Measurements from ENCODE around the gene ATP5PO. TPM values are rescaled to one million over a fixed set of nuclear protein-coding genes. Genes with fewer than 3 reads are reported as not detected.
A peak's percentile ranks its signal among the peaks of the same experiment; 100 is the strongest.
"Not testable (repeated sequence)": the region's sequence is repeated elsewhere in the genome, so short reads cannot be mapped to it uniquely, and the experiment has no call there.

The ATP5PO gene
- total and polyA plus RNA-seq, 5 donors from 2014 or later, result 119 to 458 (median 418) TPM

DNA sequence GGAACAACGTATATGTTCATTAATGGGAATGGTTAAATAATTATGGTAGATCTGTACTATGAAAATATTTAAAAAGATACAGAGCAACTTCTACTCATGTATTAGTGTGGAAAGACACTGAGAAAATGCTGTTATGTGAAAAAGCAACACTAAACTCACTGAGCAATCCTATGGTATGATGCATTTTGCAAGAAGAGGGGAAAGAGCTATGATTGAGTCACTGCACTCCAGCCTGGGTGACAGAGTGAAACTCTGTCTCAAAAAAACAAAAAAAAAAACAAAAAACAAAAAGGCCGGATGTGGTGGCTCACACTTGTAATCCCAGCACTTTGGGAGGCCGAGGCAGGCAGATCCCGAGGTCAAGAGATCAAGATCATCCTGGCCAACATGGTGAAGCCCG is 44.4 kb downstream of the ATP5PO start:
- ATAC-seq (ENCODE audit: low read depth in 2 of 2), result no peak
- H3K4me1 Mint-ChIP-seq, result peaks cover 0 to 3% (median 0%) of the 10 kb centered on the region in 4 donors

DNA sequence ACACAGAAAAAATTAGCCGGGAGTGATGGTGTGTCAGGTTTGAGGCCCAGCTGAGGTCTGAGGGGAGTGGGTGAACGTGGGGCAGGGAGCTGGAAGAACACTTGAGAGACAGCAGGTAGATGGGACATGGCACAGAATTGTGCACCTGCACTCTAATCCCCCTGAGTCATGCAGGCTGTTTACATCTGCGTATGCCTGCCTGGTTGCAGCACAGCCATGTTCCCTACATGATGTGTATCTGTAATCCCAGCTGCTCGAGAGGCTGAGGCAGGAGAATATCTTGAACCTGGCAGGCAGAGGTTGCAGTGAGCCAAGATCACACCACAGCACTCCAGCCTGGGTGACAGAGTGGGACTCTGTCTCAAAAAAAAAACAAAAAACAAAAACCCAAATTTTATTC is 44.8 kb downstream of the ATP5PO start:
- no peaks in the 10 kb centered on the region for H3K27me3 ChIP-seq (ENCODE audit: control insufficient read depth, insufficient read depth, low read length)
- Mint-ChIP-seq H3K4me1 (peaks cover 0 to 3% (median 0%) of the 10 kb centered on the region in 4 donors), H3K27me3 (peaks cover 10% of the 10 kb centered on the region), H3K9me3 (no peaks in the 10 kb centered on the region), H3K36me3 (no peaks in the 10 kb centered on the region), H3K4me3 (no peak overlapping the region), H3K27ac (no peak overlapping the region)
- no peaks in the 10 kb centered on the region for H3K4me1 ChIP-seq (ENCODE audit: control insufficient read depth, insufficient read depth, low read length, poor library complexity, severe bottlenecking)
- ATAC-seq (ENCODE audit: low read depth in 2 of 2) (no peak), DNase-seq (no peak)
- H3K36me3 ChIP-seq (ENCODE audit: control insufficient read depth, insufficient read depth, low read length), result no peaks in the 10 kb centered on the region
- H3K27ac ChIP-seq (ENCODE audit: insufficient read depth, low read length, poor library complexity, severe bottlenecking), result no peak overlapping the region
- H3K9me3 ChIP-seq (ENCODE audit: control insufficient read depth in 2 of 2, low read length in 2 of 2), result no peaks in the 10 kb centered on the region
- H3K4me3 ChIP-seq (ENCODE audit: low read depth, low read length), result no peak overlapping the region

More for the DNA sequence above, 44.4 kb downstream of the ATP5PO start:
- no peaks in the 10 kb centered on the region for H3K27me3 ChIP-seq (ENCODE audit: control insufficient read depth, insufficient read depth, low read length)
- H3K36me3 ChIP-seq (ENCODE audit: control insufficient read depth, insufficient read depth, low read length), result no peaks in the 10 kb centered on the region
- H3K27ac ChIP-seq (ENCODE audit: insufficient read depth, low read length, poor library complexity, severe bottlenecking), result no peak overlapping the region
- Mint-ChIP-seq H3K9me3 (no peaks in the 10 kb centered on the region), H3K27me3 (peaks cover 10% of the 10 kb centered on the region), H3K27ac (no peak overlapping the region), H3K36me3 (no peaks in the 10 kb centered on the region), H3K4me3 (no peak overlapping the region)
- H3K4me1 ChIP-seq (ENCODE audit: control insufficient read depth, insufficient read depth, low read length, poor library complexity, severe bottlenecking), result no peaks in the 10 kb centered on the region
- no peak overlapping the region for H3K4me3 ChIP-seq (ENCODE audit: low read depth, low read length)
- H3K9me3 ChIP-seq (ENCODE audit: control insufficient read depth in 2 of 2, low read length in 2 of 2), result no peaks in the 10 kb centered on the region
- no peak for DNase-seq

DNA sequence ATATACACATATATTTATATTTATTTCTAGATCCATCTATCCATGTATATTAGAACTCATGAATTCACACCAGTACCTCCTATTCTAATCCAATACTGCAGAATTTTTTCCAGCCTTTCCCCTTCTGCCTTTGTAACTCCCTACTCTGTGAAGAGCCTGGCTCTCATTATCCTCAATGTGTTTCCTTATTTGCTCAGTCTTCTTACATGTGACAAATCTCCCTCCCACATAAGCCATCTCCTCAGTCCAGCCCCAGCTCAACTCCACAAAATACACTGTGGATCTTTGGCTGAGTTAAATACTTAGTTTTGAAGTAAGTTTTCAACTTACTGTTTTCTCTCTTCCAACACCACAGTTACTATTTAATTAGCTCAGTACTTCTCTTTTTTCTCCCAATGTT is 45.7 kb downstream of the ATP5PO start:
- no peak for ATAC-seq (ENCODE audit: low read depth in 2 of 2)
- peaks cover 10% of the 10 kb centered on the region for H3K27me3 Mint-ChIP-seq
- no peak overlapping the region for H3K27ac ChIP-seq (ENCODE audit: insufficient read depth, low read length, poor library complexity, severe bottlenecking)
- no peak for DNase-seq
- H3K4me1 ChIP-seq (ENCODE audit: control insufficient read depth, insufficient read depth, low read length, poor library complexity, severe bottlenecking), result no peaks in the 10 kb centered on the region
- H3K36me3 Mint-ChIP-seq, result no peaks in the 10 kb centered on the region
- H3K4me3 ChIP-seq (ENCODE audit: low read depth, low read length), result no peak overlapping the region
- no peaks in the 10 kb centered on the region for H3K9me3 ChIP-seq (ENCODE audit: control insufficient read depth in 2 of 2, low read length in 2 of 2)
- no peaks in the 10 kb centered on the region for H3K36me3 ChIP-seq (ENCODE audit: control insufficient read depth, insufficient read depth, low read length)
- no peaks in the 10 kb centered on the region for H3K27me3 ChIP-seq (ENCODE audit: control insufficient read depth, insufficient read depth, low read length)
- peaks cover 0 to 3% (median 0%) of the 10 kb centered on the region in 4 donors for H3K4me1 Mint-ChIP-seq
- H3K9me3 Mint-ChIP-seq, result no peaks in the 10 kb centered on the region
- H3K4me3 Mint-ChIP-seq, result no peak overlapping the region
- H3K27ac Mint-ChIP-seq, result no peak overlapping the region

DNA sequence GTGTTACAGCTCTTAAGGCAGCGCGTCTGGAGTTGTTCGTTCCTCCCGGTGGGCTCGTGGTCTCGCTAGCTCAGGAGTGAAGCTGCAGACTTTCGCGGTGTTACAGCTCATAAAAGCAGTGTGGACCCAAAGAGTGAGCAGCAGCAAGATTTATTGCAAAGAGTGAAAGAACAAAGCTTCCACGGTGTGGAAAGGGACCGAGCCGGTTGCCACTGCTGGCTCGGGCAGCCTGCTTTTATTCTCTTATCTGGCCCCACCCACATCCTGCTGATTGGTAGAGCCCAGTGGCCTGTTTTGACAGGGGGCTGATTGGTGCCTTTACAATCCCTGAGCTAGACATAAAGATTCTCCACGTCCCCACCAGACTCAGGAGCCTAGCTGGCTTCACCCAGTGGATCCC is 47.7 kb downstream of the ATP5PO start:
- not testable (repeated sequence) for H3K4me1 ChIP-seq (ENCODE audit: control insufficient read depth, insufficient read depth, low read length, poor library complexity, severe bottlenecking); H3K27me3 ChIP-seq (ENCODE audit: control insufficient read depth, insufficient read depth, low read length); H3K27me3 Mint-ChIP-seq; H3K27ac Mint-ChIP-seq; H3K27ac ChIP-seq (ENCODE audit: insufficient read depth, low read length, poor library complexity, severe bottlenecking); H3K36me3 Mint-ChIP-seq; DNase-seq; H3K36me3 ChIP-seq (ENCODE audit: control insufficient read depth, insufficient read depth, low read length); H3K9me3 ChIP-seq (ENCODE audit: control insufficient read depth in 2 of 2, low read length in 2 of 2); H3K4me1 Mint-ChIP-seq; ATAC-seq (ENCODE audit: low read depth in 2 of 2); H3K4me3 ChIP-seq (ENCODE audit: low read depth, low read length); H3K9me3 Mint-ChIP-seq
- H3K4me3 Mint-ChIP-seq, result peak overlapping the region in 3 of 4 donors; percentile 10 to 76 (median 68)

DNA sequence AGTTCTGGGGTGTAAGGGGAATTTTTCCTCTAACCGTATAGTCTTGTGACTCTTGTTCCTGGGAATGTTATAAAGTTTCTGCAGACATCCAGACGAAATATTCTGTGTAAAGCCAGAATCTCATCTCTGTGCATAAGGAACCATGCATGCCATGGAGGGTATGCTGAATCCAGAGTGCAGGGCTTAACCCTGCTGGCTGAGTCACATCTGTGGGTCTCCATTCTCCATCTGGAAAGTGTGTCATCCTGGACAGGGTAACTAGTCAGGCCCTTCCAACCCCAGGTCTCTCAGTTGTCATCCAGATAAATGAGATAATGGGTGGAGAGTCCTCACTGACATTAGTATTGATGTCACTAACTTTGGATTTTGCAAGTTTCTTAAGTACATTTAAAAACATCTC is 48.8 kb downstream of the ATP5PO start:
- DNase-seq (no peak), ATAC-seq (ENCODE audit: low read depth in 2 of 2) (no peak)
- H3K36me3 Mint-ChIP-seq, result no peaks in the 10 kb centered on the region
- no peaks in the 10 kb centered on the region for H3K36me3 ChIP-seq (ENCODE audit: control insufficient read depth, insufficient read depth, low read length)
- no peaks in the 10 kb centered on the region for H3K9me3 Mint-ChIP-seq
- H3K27me3 Mint-ChIP-seq, result peaks cover 6% of the 10 kb centered on the region
- no peak overlapping the region for H3K27ac ChIP-seq (ENCODE audit: insufficient read depth, low read length, poor library complexity, severe bottlenecking)
- no peaks in the 10 kb centered on the region for H3K27me3 ChIP-seq (ENCODE audit: control insufficient read depth, insufficient read depth, low read length)
- no peak overlapping the region for H3K4me3 ChIP-seq (ENCODE audit: low read depth, low read length)
- peak overlapping the region in 1 of 4 donors; percentile 11 for H3K4me3 Mint-ChIP-seq
- H3K4me1 Mint-ChIP-seq, result peaks cover 0 to 3% (median 0%) of the 10 kb centered on the region in 4 donors
- H3K27ac Mint-ChIP-seq, result no peak overlapping the region
- H3K9me3 ChIP-seq (ENCODE audit: control insufficient read depth in 2 of 2, low read length in 2 of 2), result no peaks in the 10 kb centered on the region
- H3K4me1 ChIP-seq (ENCODE audit: control insufficient read depth, insufficient read depth, low read length, poor library complexity, severe bottlenecking), result no peaks in the 10 kb centered on the region

DNA sequence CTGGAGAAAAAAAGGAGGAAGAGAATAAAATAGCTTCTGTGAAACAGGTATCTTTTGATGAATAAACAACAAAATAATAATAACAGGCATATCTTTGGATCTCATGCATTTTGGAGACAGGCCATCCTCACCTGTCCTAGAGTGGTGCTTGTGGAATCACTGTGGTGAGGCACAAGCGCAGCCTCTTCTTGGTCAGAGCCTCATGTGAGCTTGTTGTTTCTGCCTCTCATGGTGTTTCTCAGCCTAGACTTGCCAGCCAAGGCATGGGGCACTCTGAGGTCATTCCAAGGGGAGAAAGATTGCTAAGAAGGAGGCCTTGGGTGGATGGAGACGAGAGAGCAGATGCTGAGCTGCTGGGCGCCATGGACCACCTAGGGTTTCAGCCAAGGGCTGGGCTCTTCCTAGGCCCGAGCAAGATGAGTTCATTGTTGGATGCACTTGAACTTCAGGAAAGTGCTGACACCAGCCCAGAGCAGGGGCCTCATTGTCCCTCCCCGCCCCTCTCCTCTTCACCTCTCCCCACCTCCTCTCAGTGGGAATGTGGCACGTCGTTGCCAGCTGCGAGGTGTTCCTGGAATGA is 49.5 kb downstream of the ATP5PO start:
- no peak overlapping the region for H3K4me3 ChIP-seq (ENCODE audit: low read depth, low read length)
- Mint-ChIP-seq H3K4me3 (no peak overlapping the region), H3K36me3 (no peaks in the 10 kb centered on the region), H3K4me1 (peaks cover 0 to 3% (median 0%) of the 10 kb centered on the region in 4 donors), H3K27ac (no peak overlapping the region), H3K9me3 (no peaks in the 10 kb centered on the region), H3K27me3 (peaks cover 6% of the 10 kb centered on the region)
- no peaks in the 10 kb centered on the region for H3K27me3 ChIP-seq (ENCODE audit: control insufficient read depth, insufficient read depth, low read length)
- H3K27ac ChIP-seq (ENCODE audit: insufficient read depth, low read length, poor library complexity, severe bottlenecking), result no peak overlapping the region
- no peaks in the 10 kb centered on the region for H3K9me3 ChIP-seq (ENCODE audit: control insufficient read depth in 2 of 2, low read length in 2 of 2)
- no peak for ATAC-seq (ENCODE audit: low read depth in 2 of 2)
- H3K36me3 ChIP-seq (ENCODE audit: control insufficient read depth, insufficient read depth, low read length), result no peaks in the 10 kb centered on the region
- no peaks in the 10 kb centered on the region for H3K4me1 ChIP-seq (ENCODE audit: control insufficient read depth, insufficient read depth, low read length, poor library complexity, severe bottlenecking)
- DNase-seq, result no peak

DNA sequence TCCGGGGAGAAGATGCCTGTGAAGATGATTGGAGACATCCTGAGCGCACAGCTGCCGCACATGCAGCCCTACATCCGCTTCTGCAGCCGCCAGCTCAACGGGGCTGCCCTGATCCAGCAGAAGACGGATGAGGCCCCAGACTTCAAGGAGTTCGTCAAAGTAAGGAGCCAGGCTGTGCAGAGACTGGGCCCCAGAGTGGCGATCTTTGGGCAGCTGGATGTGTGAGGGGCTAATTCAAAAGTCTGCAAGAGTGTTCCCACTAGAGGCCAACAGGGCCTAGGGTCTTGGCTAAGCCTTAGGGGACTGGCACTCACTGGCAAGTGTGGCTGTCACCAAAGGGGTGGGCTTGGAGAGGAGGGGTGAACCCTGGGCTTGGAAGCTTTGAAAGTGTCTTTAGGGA is 50.4 kb downstream of the ATP5PO start:
- H3K4me1 Mint-ChIP-seq, result peaks cover 0 to 3% (median 0%) of the 10 kb centered on the region in 4 donors
- Histone ChIP-seq H3K27ac (ENCODE audit: insufficient read depth, low read length, poor library complexity, severe bottlenecking) (no peak overlapping the region), H3K4me1 (ENCODE audit: control insufficient read depth, insufficient read depth, low read length, poor library complexity, severe bottlenecking) (no peaks in the 10 kb centered on the region), H3K27me3 (ENCODE audit: control insufficient read depth, insufficient read depth, low read length) (no peaks in the 10 kb centered on the region), H3K36me3 (ENCODE audit: control insufficient read depth, insufficient read depth, low read length) (no peaks in the 10 kb centered on the region), H3K9me3 (ENCODE audit: control insufficient read depth in 2 of 2, low read length in 2 of 2) (no peaks in the 10 kb centered on the region), H3K4me3 (ENCODE audit: low read depth, low read length) (no peak overlapping the region)
- H3K9me3 Mint-ChIP-seq, result no peaks in the 10 kb centered on the region
- no peak overlapping the region for H3K27ac Mint-ChIP-seq
- H3K27me3 Mint-ChIP-seq, result no peaks in the 10 kb centered on the region
- ATAC-seq (ENCODE audit: low read depth in 2 of 2) (no peak), DNase-seq (no peak)
- no peaks in the 10 kb centered on the region for H3K36me3 Mint-ChIP-seq
- H3K4me3 Mint-ChIP-seq, result no peak overlapping the region

DNA sequence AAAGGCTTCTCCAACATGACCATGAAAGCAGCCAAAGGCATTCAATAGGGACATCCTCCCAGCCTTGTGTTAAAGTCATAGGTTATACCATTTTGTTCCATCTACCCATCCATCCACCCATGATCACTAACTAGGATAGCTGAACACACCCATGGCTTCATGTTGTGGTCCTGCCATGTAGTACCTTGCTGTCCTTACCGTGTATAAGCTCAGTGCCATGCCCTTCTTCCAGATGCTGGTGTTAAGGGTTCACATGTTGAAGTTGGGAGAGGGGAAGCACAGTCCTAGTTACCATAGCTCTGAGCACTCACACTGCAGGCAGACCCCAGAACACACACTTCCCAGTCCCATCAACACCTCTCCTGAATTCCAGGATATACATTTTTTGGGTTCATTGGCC is 51.5 kb downstream of the ATP5PO start:
- Mint-ChIP-seq H3K27ac (no peak overlapping the region), H3K4me3 (no peak overlapping the region), H3K36me3 (no peaks in the 10 kb centered on the region), H3K4me1 (peaks cover 0 to 3% (median 0%) of the 10 kb centered on the region in 4 donors), H3K9me3 (no peaks in the 10 kb centered on the region), H3K27me3 (no peaks in the 10 kb centered on the region)
- no peak for ATAC-seq (ENCODE audit: low read depth in 2 of 2)
- no peak for DNase-seq
- no peaks in the 10 kb centered on the region for H3K27me3 ChIP-seq (ENCODE audit: control insufficient read depth, insufficient read depth, low read length)
- H3K4me1 ChIP-seq (ENCODE audit: control insufficient read depth, insufficient read depth, low read length, poor library complexity, severe bottlenecking), result no peaks in the 10 kb centered on the region
- no peaks in the 10 kb centered on the region for H3K9me3 ChIP-seq (ENCODE audit: control insufficient read depth in 2 of 2, low read length in 2 of 2)
- H3K4me3 ChIP-seq (ENCODE audit: low read depth, low read length), result no peak overlapping the region
- H3K36me3 ChIP-seq (ENCODE audit: control insufficient read depth, insufficient read depth, low read length), result no peaks in the 10 kb centered on the region
- H3K27ac ChIP-seq (ENCODE audit: insufficient read depth, low read length, poor library complexity, severe bottlenecking), result no peak overlapping the region
